Stimulated activated CD4-positive, alpha-beta T cell treated with anti-CD3 and anti-CD28 coated beads, Interleukin-1b, Interleukin-23, amount 100 ng/mL, for 48 hours (primary cell): ENCODE measurements around the gene ZBTB8A.
A peak's percentile ranks its signal among the peaks of the same experiment; 100 is the strongest.
"Not testable (repeated sequence)": the region's sequence is repeated elsewhere in the genome, so short reads cannot be mapped to it uniquely, and the experiment has no call there.

Experiments used
- DNase-seq: peaks from one replicate; pipeline ENCODE4 v3.0.0-alpha.2; 2020

ZBTB8A gene

GRCh38 chr1:32622806-32623681 lies 83.8 kb downstream of the ZBTB8A start:
- no peak for DNase-seq

GRCh38 chr1:32623775-32624174 lies 84.5 kb downstream of the ZBTB8A start:
- DNase-seq, result peak; percentile 53

GRCh38 chr1:32626176-32626575 lies 86.9 kb downstream of the ZBTB8A start:
- no peak for DNase-seq

- no peak for DNase-seq
Measured at GRCh38 chr1:32627596-32628162, 88.5 kb downstream of the ZBTB8A start.

GRCh38 chr1:32630173-32630572 lies 90.9 kb downstream of the ZBTB8A start:
- DNase-seq, result not testable (repeated sequence)

GRCh38 chr1:32632829-32633228 lies 93.6 kb downstream of the ZBTB8A start:
- no peak for DNase-seq

- no peak for DNase-seq
Measured at GRCh38 chr1:32635508-32636277, 96.5 kb downstream of the ZBTB8A start.

- DNase-seq, result no peak
Measured at GRCh38 chr1:32636914-32637645, 97.9 kb downstream of the ZBTB8A start.

- DNase-seq, result no peak
Measured at GRCh38 chr1:32639489-32640075, 100.4 kb downstream of the ZBTB8A start.

- not testable (repeated sequence) for DNase-seq
Measured at GRCh38 chr1:32642292-32642827, 103.1 kb downstream of the ZBTB8A start.

- DNase-seq, result no peak
Measured at GRCh38 chr1:32644426-32644825, 105.2 kb downstream of the ZBTB8A start.

GRCh38 chr1:32647308-32648134 lies 108.3 kb downstream of the ZBTB8A start:
- DNase-seq, result peak; percentile 9

- peak; percentile 90 for DNase-seq
Measured at GRCh38 chr1:32650248-32650751, 111.1 kb downstream of the ZBTB8A start, which contains the start of gene ZBTB8OS. ZBTB8OS (minus strand) TSS chr1:32650550; CDS start chr1:32650529, 21 bp downstream.

- peak; percentile 98 for DNase-seq
Measured at GRCh38 chr1:32650752-32651460, 111.7 kb downstream of the ZBTB8A start, which contains the start of gene RBBP4. RBBP4 (plus strand) TSS chr1:32651208; CDS start chr1:32651307, 99 bp downstream.

GRCh38 chr1:32651461-32652073 lies 112.3 kb downstream of the ZBTB8A start:
- no peak for DNase-seq

- no peak for DNase-seq
Measured at GRCh38 chr1:32652244-32652962, 113.2 kb downstream of the ZBTB8A start.
